T-cell (primary cell): ENCODE measurements around the gene THBS1. TPM values are rescaled to one million over a fixed set of nuclear protein-coding genes. Genes with fewer than 3 reads are reported as not detected.

ENCODE experiments used
- ATAC-seq, 4 experiments: fragments of 200-7000 bp in 3 of 4; fragments of 150-1000 bp in 1 of 4; cut with Tn5 transposase; replicated peaks in 1 of 4; 1 replicate in 3 of 4; 2 replicates in 1 of 4; pipeline ENCODE4 v1.10.0; 2021; ENCODE audit warnings: moderate library complexity in 3 of 4, mild to moderate bottlenecking in 2 of 4, moderate number of reproducible peaks in 1 of 4
- CTCF ChIA-PET, 2 donors: fragments of 300-600 bp; sonication (Branson Sonifier 250); formaldehyde crosslinking; loops; one replicate each; lab custom pipeline; 2022; ENCODE audit warnings: antibody characterized with exemption in 2 of 2; lab: Charles Lee
- POLR2A ChIA-PET, 2 donors: fragments of 300-600 bp; sonication (Branson Sonifier 250); formaldehyde crosslinking; loops; one replicate each; lab custom pipeline; 2022; ENCODE audit warnings: antibody characterized with exemption in 2 of 2; lab: Charles Lee
- DNase-seq, 35 experiments: peaks; one replicate each; pipeline versions ENCODE4 v3.0.0 to v3.0.0-alpha.2; 2013 to 2023
- H3K27ac ChIP-seq: one replicate; pipeline ENCODE4 v1.5.1; 2013; ENCODE audit warnings: low read length
- H3K27me3 ChIP-seq, 2 experiments: replicated peaks in 1 of 2; 1 replicate in 1 of 2; 2 replicates in 1 of 2; pipeline versions ENCODE4 v1.6.1 to v1.7.0; 2013; ENCODE audit warnings: low read length in 1 of 2, mixed read lengths in 1 of 2; ENCODE audit not compliant: control insufficient read depth in 2 of 2, insufficient read depth in 2 of 2; ENCODE audit errors: extremely low read depth in 1 of 2
- H3K36me3 ChIP-seq, 2 donors: 1 replicate in 1 of 2; 2 replicates in 1 of 2; pipeline versions ENCODE4 v1.6.1 to v1.7.0; 2013; ENCODE audit warnings: low read length in 1 of 2; ENCODE audit not compliant: control insufficient read depth in 2 of 2, insufficient read depth in 1 of 2; ENCODE audit errors: extremely low read depth in 1 of 2
- H3K4me1 ChIP-seq, 2 experiments: 1 replicate in 1 of 2; 2 replicates in 1 of 2; pipeline versions ENCODE4 v1.6.1 to v1.7.0; 2013; ENCODE audit warnings: low read length in 2 of 2, mixed read lengths in 1 of 2; ENCODE audit not compliant: insufficient read depth in 2 of 2, control insufficient read depth in 1 of 2; ENCODE audit errors: extremely low read depth in 1 of 2
- H3K4me3 ChIP-seq, 2 donors: 1 replicate in 1 of 2; 2 replicates in 1 of 2; pipeline versions ENCODE4 v1.5.1 to v1.7.0; 2013; ENCODE audit warnings: mild to moderate bottlenecking in 2 of 2, low read length in 1 of 2, moderate library complexity in 1 of 2; ENCODE audit not compliant: control insufficient read depth in 1 of 2; ENCODE audit errors: extremely low read depth in 1 of 2
- H3K9me3 ChIP-seq: 2 replicates; pipeline ENCODE4 v1.7.0; 2013
- H3K27ac Mint-ChIP-seq, 2 donors: one replicate each; pipeline ENCODE4 v1.8.0; 2020 to 2021; ENCODE audit warnings: mild to moderate bottlenecking in 2 of 2, mixed read lengths in 2 of 2
- H3K27me3 Mint-ChIP-seq, 2 donors: one replicate each; pipeline ENCODE4 v1.8.0; 2021 to 2022; ENCODE audit warnings: mixed read lengths in 2 of 2
- H3K36me3 Mint-ChIP-seq: one replicate; pipeline ENCODE4 v1.8.0; 2021; ENCODE audit warnings: mixed read lengths
- H3K4me1 Mint-ChIP-seq, 3 donors: one replicate each; pipeline ENCODE4 v1.8.0; 2020 to 2022; ENCODE audit warnings: mixed read lengths in 3 of 3, mild to moderate bottlenecking in 1 of 3
- H3K4me3 Mint-ChIP-seq, 3 donors: one replicate each; pipeline ENCODE4 v1.8.0; 2020 to 2022; ENCODE audit warnings: mild to moderate bottlenecking in 3 of 3, mixed read lengths in 3 of 3, moderate library complexity in 3 of 3
- H3K9me3 Mint-ChIP-seq, 3 donors: one replicate each; pipeline ENCODE4 v1.8.0; 2020 to 2022; ENCODE audit warnings: mixed read lengths in 3 of 3
- WGBS: methylation state at CpG from one replicate; pipeline ENCODE4 v1.1.5; 2013; ENCODE audit warnings: missing lambda C conversion rate; ENCODE audit not compliant: insufficient coverage; 5-methylcytosine and 5-hydroxymethylcytosine counted together
- total RNA-seq, 35 experiments: library from RNA in 6 of 35; stranded (reverse) in 6 of 35; fragments of 120-200 nt in 1 of 35; gene quantifications; one replicate each; pipeline versions ENCODE4 v1.2.1 to v1.2.4 and lab custom pipeline; 2013 to 2026

THBS1 gene
- 1 to 10 TPM; 1.3 to 8.6 (median 7.6) TPM for total RNA-seq
- total RNA-seq (2013) = 3.9 TPM
- 3.1 to 51.9 (median 17.6) reads per million in 29 experiments for total RNA-seq (lab: John Stamatoyannopoulos, UW)

GRCh38 chr15:39580485-39581241 is at the start of gene THBS1:
Gene THBS1 (plus strand): TSS chr15:39581079. CDS start chr15:39581858, 779 bp downstream.
- H3K27me3 ChIP-seq = peaks cover 0 to 36% of the 10 kb centered on the region in 2 experiments
- Mint-ChIP-seq H3K36me3 (no peaks in the 10 kb centered on the region), H3K27me3 (peaks cover 38 to 57% of the 10 kb centered on the region in 2 donors), H3K4me1 (peaks cover 16 to 47% (median 21%) of the 10 kb centered on the region in 3 donors), H3K4me3 (peak within 1 kb of the TSS; percentile 69 to 78 (median 71)), H3K9me3 (no peaks in the 10 kb centered on the region), H3K27ac (peak within 1 kb of the TSS; percentile 28 to 53)
- no peak within 1 kb of the TSS for H3K27ac ChIP-seq
- H3K36me3 ChIP-seq = no peaks in the 10 kb centered on the region
- DNase-seq = peak in 9 of 35 experiments; percentile 7 to 38 (median 15)
- peak; percentile 35 to 51 (median 44) for ATAC-seq
- CTCF ChIA-PET = interaction anchor here (0.6 to 1.4 kb wide), 7 partner anchors 9 to 1234 kb away, joined by 3 to 11 read pairs (median 3); no protein-coding TSS in a partner anchor
- H3K9me3 ChIP-seq = no peaks in the 10 kb centered on the region
- H3K4me1 ChIP-seq = peaks cover 0 to 24% of the 10 kb centered on the region in 2 experiments
- peak within 1 kb of the TSS; percentile 55 to 58 for H3K4me3 ChIP-seq
- under 1% methylated on average over 70 of the region's 74 CpGs for WGBS
- POLR2A ChIA-PET = interaction anchor here in 1 of 2 donors (0.6 kb wide), 1 partner anchor 47 kb away, joined by 4 read pairs; no protein-coding TSS in a partner anchor

- Histone ChIP-seq H3K4me1 (no peaks in the 10 kb centered on the region), H3K9me3 (no peaks in the 10 kb centered on the region), H3K27me3 (no peaks in the 10 kb centered on the region), H3K36me3 (no peaks in the 10 kb centered on the region), H3K27ac (no peak overlapping the region), H3K4me3 (no peak overlapping the region)
- no peaks in the 10 kb centered on the region for H3K9me3 Mint-ChIP-seq
- CTCF ChIA-PET = no interaction called here
- DNase-seq = no peak
- no peaks in the 10 kb centered on the region for H3K36me3 Mint-ChIP-seq
- H3K4me1 Mint-ChIP-seq = peaks cover 0 to under 1% (median 0%) of the 10 kb centered on the region in 3 donors
- H3K27me3 Mint-ChIP-seq = peaks cover 4 to 7% of the 10 kb centered on the region in 2 donors
- ATAC-seq = no peak
- POLR2A ChIA-PET = no interaction called here
- WGBS = 49% methylated on average over 2 of the region's 5 CpGs
- H3K4me3 Mint-ChIP-seq = no peak overlapping the region
- no peak overlapping the region for H3K27ac Mint-ChIP-seq
Observed at GRCh38 chr15:39534996-39535395, 45.9 kb upstream of the THBS1 start.

GRCh38 chr15:39535466-39535865 is 45.4 kb upstream of the THBS1 start:
- H3K27me3 Mint-ChIP-seq = peaks cover 4 to 7% of the 10 kb centered on the region in 2 donors
- no peaks in the 10 kb centered on the region for H3K9me3 ChIP-seq
- H3K36me3 Mint-ChIP-seq = no peaks in the 10 kb centered on the region
- H3K27ac Mint-ChIP-seq = no peak overlapping the region
- ChIA-PET CTCF (no interaction called here), POLR2A (no interaction called here)
- no peak overlapping the region for H3K27ac ChIP-seq
- WGBS = 87% methylated on average over 6 of the region's 10 CpGs
- DNase-seq (no peak), ATAC-seq (no peak)
- no peak overlapping the region for H3K4me3 ChIP-seq
- H3K27me3 ChIP-seq = no peaks in the 10 kb centered on the region
- peaks cover 0 to 5% (median 2%) of the 10 kb centered on the region in 3 donors for H3K4me1 Mint-ChIP-seq
- H3K4me3 Mint-ChIP-seq = no peak overlapping the region
- no peaks in the 10 kb centered on the region for H3K9me3 Mint-ChIP-seq
- no peaks in the 10 kb centered on the region for H3K36me3 ChIP-seq
- H3K4me1 ChIP-seq = no peaks in the 10 kb centered on the region

- no peak for DNase-seq
- Mint-ChIP-seq H3K36me3 (no peaks in the 10 kb centered on the region), H3K27me3 (peaks cover 7 to 12% of the 10 kb centered on the region in 2 donors), H3K4me1 (peaks cover 0 to 5% (median 2%) of the 10 kb centered on the region in 3 donors), H3K27ac (no peak overlapping the region), H3K9me3 (no peaks in the 10 kb centered on the region), H3K4me3 (no peak overlapping the region)
- POLR2A ChIA-PET = no interaction called here
- H3K9me3 ChIP-seq = no peaks in the 10 kb centered on the region
- H3K27ac ChIP-seq = no peak overlapping the region
- H3K36me3 ChIP-seq = no peaks in the 10 kb centered on the region
- no peaks in the 10 kb centered on the region for H3K4me1 ChIP-seq
- ATAC-seq = no peak
- H3K4me3 ChIP-seq = no peak overlapping the region
- CTCF ChIA-PET = no interaction called here
- no peaks in the 10 kb centered on the region for H3K27me3 ChIP-seq
- 100% methylated on average over 2 of the region's 3 CpGs for WGBS
Observed at GRCh38 chr15:39538936-39539335, 41.9 kb upstream of the THBS1 start.

GRCh38 chr15:39539466-39539865 is 41.4 kb upstream of the THBS1 start:
- POLR2A ChIA-PET = no interaction called here
- no peak overlapping the region for H3K4me3 Mint-ChIP-seq
- peaks cover 0 to 5% (median 2%) of the 10 kb centered on the region in 3 donors for H3K4me1 Mint-ChIP-seq
- Histone ChIP-seq H3K4me1 (no peaks in the 10 kb centered on the region), H3K27me3 (no peaks in the 10 kb centered on the region), H3K27ac (no peak overlapping the region), H3K9me3 (no peaks in the 10 kb centered on the region), H3K4me3 (no peak overlapping the region), H3K36me3 (no peaks in the 10 kb centered on the region)
- H3K36me3 Mint-ChIP-seq = no peaks in the 10 kb centered on the region
- ATAC-seq (no peak), DNase-seq (no peak)
- no peaks in the 10 kb centered on the region for H3K9me3 Mint-ChIP-seq
- no peak overlapping the region for H3K27ac Mint-ChIP-seq
- CTCF ChIA-PET = no interaction called here
- H3K27me3 Mint-ChIP-seq = peaks cover 2 to 10% of the 10 kb centered on the region in 2 donors
- 100% methylated on average over 2 of the region's 2 CpGs for WGBS

- CTCF ChIA-PET = no interaction called here
- ATAC-seq (no peak), DNase-seq (no peak)
- no peak overlapping the region for H3K27ac ChIP-seq
- Mint-ChIP-seq H3K4me3 (no peak overlapping the region), H3K27me3 (peaks cover 0 to 13% of the 10 kb centered on the region in 2 donors), H3K9me3 (peaks cover 6% of the 10 kb centered on the region in 3 donors), H3K27ac (no peak overlapping the region), H3K4me1 (peaks cover 0 to 5% (median 2%) of the 10 kb centered on the region in 3 donors), H3K36me3 (no peaks in the 10 kb centered on the region)
- H3K9me3 ChIP-seq = no peaks in the 10 kb centered on the region
- no peak overlapping the region for H3K4me3 ChIP-seq
- no peaks in the 10 kb centered on the region for H3K27me3 ChIP-seq
- H3K36me3 ChIP-seq = no peaks in the 10 kb centered on the region
- H3K4me1 ChIP-seq = no peaks in the 10 kb centered on the region
- 65% methylated on average over 2 of the region's 3 CpGs for WGBS
- POLR2A ChIA-PET = no interaction called here
Observed at GRCh38 chr15:39539973-39540558, 40.8 kb upstream of the THBS1 start.
